GM21576 (cell line): ENCODE results near the gene PERP.
"Not testable (repeated sequence)": the region's sequence is repeated elsewhere in the genome, so short reads cannot be mapped to it uniquely, and the experiment has no call there.

Source experiments
- ATAC-seq: cut with Tn5 transposase; IDR thresholded peaks from one replicate; pipeline ENCODE4 v1.9.1; 2021; ENCODE audit warnings: mild to moderate bottlenecking, moderate library complexity; ENCODE audit not compliant: unreplicated experiment

Gene PERP

GRCh38 chr6:138105880-138106664 lies 1.1 kb downstream of the PERP start:
- no peak for ATAC-seq

- ATAC-seq: no peak
These were observed 1.8 kb downstream of the PERP start for GRCh38 chr6:138105446-138105845.

- no peak for ATAC-seq
These were observed 2.5 kb downstream of the PERP start for GRCh38 chr6:138104618-138105213.

- no peak for ATAC-seq
These were observed 3.3 kb downstream of the PERP start for GRCh38 chr6:138103871-138104270.

GRCh38 chr6:138101946-138102731 lies 5.1 kb downstream of the PERP start:
- ATAC-seq: no peak

GRCh38 chr6:138099832-138100231 lies 7.4 kb downstream of the PERP start:
- no peak for ATAC-seq

GRCh38 chr6:138098306-138098705 lies 8.9 kb downstream of the PERP start:
- no peak for ATAC-seq

- no peak for ATAC-seq
These were observed 13.0 kb downstream of the PERP start for GRCh38 chr6:138094260-138094659.

GRCh38 chr6:138093632-138094031 lies 13.6 kb downstream of the PERP start:
- ATAC-seq: no peak

- no peak for ATAC-seq
These were observed 14.5 kb downstream of the PERP start for GRCh38 chr6:138092686-138093085.

GRCh38 chr6:138089325-138089724 lies 17.9 kb downstream of the PERP start:
- ATAC-seq: no peak

- ATAC-seq: no peak
These were observed 18.9 kb downstream of the PERP start for GRCh38 chr6:138088326-138088762.

GRCh38 chr6:138087593-138088325 lies 19.5 kb downstream of the PERP start:
- no peak for ATAC-seq

- no peak for ATAC-seq
These were observed 20.5 kb downstream of the PERP start for GRCh38 chr6:138086573-138087196.

GRCh38 chr6:138085839-138086222 lies 21.4 kb downstream of the PERP start:
- ATAC-seq: no peak

GRCh38 chr6:138084904-138085838 lies 22.0 kb downstream of the PERP start:
- ATAC-seq: no peak

GRCh38 chr6:138082232-138082631 lies 25.0 kb downstream of the PERP start:
- ATAC-seq: no peak

GRCh38 chr6:138079556-138079955 lies 27.7 kb downstream of the PERP start:
- ATAC-seq: not testable (repeated sequence)

- no peak for ATAC-seq
These were observed 28.7 kb downstream of the PERP start for GRCh38 chr6:138078491-138078890.

GRCh38 chr6:138073264-138073663 lies 34.0 kb downstream of the PERP start:
- ATAC-seq: no peak
